Hepatic stellate cell (primary cell): Measurements from ENCODE around the gene MYL4.
"Not testable (repeated sequence)": the region's sequence is repeated elsewhere in the genome, so short reads cannot be mapped to it uniquely, and the experiment has no call there.

Experiments used
- DNase-seq: peaks from one replicate; pipeline ENCODE4 v3.0.0; 2011; ENCODE audit warnings: low spot score

MYL4 gene

GRCh38 chr17:47193931-47194511 is 15.1 kb upstream of the MYL4 start:
- no peak for DNase-seq

GRCh38 chr17:47197821-47198220 is 11.3 kb upstream of the MYL4 start:
- no peak for DNase-seq

DNA sequence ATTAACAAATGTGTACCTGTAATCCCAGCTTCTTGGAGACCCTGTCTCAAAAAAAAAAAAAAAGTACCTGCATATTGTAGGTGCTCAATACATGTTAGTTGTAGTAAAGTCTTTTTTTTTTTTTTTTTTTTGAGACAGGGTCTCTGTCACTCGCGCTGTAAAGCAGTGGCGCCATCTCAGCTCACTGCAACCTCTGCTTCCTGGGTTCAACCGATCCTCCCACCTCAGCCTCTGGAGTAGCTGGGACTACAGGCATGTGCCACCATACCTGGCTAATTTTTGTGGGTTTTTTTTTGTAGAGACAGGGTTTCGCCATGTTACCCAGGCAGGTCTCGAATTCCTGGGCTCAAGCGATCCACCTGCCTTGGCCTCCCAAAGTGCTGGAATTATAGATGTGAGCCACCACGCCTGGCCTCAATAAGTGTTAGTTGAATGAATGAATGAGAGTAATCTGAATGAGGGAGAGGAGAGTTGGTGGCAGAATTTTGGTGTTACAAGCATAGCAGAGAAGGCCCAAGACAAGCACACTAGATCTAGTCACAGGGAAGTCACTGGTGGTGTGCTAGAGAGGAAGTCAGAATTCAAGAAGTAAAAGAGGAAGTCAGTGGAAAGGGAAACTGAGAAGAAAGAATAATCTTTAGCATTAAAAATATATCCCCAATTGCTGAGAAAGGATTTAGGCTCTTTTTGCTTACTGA is 9.4 kb upstream of the MYL4 start:
- DNase-seq: no peak

GRCh38 chr17:47200325-47200664 is 8.9 kb upstream of the MYL4 start:
- DNase-seq: no peak

- no peak for DNase-seq
Measured at GRCh38 chr17:47201166-47201565, 8.0 kb upstream of the MYL4 start.

- DNase-seq: no peak
Measured at GRCh38 chr17:47203984-47204721, 5.0 kb upstream of the MYL4 start.

DNA sequence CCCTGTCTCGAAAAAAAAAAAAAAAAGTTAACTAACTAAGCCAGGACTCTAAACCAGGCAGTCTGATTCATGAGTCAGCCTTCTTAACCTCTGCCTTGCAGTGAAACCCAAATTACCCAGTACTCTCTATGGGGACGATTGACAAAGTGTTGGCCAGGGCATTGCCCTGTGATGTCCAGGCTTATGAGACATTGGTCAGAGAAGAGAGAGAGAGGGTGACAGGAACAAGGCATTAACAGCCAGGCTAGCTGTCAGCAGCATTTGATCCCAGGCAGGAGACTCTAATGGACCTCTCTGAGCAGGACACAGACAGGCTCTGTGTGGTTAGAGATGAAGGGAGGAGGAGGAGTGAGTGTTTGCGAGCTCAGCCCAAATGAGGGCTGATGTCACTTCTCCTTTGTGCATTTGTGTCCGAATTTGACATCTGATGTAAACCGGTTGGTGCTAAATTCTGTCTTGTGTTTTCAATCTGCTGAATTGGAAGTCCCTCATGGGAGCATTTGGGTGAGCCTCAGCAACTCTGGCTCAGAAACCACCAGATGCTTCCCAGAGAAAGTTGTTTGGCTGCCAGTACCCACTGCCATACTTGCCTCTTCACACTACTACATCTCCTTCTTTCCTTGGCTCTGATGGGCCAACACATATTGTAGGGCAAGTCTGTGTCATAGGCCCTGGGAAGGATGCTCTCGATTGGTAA is 4.3 kb upstream of the MYL4 start:
- peak; percentile 39 for DNase-seq

GRCh38 chr17:47205419-47205963 is 3.7 kb upstream of the MYL4 start:
- DNase-seq: peak; percentile 64

DNA sequence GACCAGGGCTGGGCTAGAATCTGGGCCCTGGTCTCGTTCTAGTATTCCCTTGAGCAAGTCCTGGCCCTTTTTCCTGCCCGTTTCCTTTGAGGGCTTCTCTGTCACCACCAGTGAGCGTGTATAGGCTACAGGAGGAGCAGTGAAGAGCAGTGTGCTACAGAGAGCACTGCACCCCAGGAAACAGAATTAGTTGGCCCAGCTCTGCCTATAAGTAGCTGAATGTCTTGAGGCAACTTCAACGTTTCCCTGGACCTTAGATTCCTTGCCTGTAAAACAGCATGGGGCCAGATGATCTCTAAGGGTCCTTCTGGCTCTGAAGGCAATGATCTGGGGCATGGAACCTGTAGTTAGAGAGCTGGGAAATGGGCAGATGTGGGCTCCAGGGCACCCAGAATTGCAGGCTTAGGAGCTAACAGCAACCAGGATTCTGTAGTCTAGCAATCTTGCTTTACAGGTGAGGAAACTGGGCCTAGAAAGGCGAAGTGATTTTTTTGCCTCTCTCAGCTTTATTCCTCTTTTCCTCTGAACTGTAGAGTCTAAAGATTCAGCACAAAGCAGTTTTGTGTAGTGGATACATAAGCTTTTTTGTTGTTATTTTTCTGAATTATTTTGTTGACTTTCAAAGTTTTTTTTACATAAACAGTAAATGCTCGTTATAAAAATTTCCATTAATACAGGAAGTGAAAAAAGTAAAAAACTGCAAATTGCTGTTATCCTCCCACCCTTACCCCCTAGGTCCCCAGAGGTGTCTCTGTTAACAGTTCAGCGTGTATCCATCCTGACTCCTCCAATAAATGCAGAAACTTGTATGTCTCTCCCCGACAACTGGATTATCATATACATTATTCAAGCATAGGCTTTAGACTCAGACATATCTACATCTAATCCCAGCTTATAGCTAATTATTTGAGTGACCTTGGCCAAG is 1.7 kb upstream of the MYL4 start:
- no peak for DNase-seq

DNA sequence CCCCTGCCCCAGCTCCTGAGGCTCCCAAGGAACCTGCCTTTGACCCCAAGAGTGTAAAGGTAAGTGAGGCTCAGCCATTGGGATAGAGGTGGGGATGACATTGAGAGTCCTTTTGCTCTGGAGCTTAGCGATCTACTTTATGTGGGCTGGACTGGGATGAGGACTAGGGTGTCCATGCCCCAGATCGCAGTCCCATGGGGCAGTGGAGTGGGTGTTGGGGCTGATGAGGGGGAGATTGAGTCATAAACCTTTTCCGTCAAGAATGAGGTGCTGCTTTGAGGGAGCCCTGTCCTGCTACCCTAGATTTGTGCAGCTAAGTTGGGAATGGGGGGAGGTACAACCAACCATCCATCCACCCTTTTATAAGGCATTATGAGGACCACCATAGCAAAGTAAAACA is 351 bp downstream of the MYL4 start:
- no peak for DNase-seq

DNA sequence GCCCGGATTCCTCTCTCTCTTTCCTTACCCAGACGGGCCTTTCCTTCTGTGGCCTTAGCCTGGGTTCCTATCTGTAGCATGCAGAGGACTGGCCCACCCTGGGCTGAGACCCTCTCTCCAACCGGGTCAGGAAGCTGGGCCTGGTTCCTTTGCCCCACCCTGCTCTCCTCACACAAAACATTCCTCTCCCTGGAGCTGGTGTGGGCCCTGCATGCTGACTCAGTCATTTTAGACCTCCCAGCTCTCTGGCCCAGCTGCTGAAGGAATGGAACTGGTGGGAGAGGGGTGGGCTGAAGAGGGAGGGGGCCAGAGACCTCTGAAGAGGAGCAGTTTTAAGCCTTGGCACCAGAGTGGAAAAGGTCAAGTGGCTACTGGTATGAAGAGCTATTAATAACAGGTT is 957 bp downstream of the MYL4 start:
- DNase-seq: no peak

GRCh38 chr17:47210779-47211178 is 1.6 kb downstream of the MYL4 start:
- DNase-seq: no peak

DNA sequence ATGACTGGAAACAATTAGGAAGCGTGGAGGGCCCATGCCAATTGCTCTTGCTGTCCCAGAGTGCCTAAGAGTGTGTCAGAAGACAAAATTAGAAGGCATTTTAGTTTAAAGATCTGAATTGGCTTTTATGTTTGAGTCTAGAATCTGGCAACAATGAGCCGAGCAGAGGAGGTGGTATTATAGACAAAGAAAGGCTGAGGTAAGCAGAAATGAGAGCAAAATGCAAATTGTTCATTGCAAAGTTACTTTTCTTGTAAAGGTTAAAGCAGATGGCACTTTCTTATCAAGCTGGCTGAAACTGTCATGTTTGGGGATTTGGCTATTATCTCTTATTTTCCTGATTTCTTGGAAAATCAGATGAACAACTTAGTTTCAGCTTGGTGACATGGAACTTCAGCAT is 3.3 kb downstream of the MYL4 start:
- DNase-seq: no peak

GRCh38 chr17:47213540-47213939 is 4.4 kb downstream of the MYL4 start:
- DNase-seq: no peak

DNA sequence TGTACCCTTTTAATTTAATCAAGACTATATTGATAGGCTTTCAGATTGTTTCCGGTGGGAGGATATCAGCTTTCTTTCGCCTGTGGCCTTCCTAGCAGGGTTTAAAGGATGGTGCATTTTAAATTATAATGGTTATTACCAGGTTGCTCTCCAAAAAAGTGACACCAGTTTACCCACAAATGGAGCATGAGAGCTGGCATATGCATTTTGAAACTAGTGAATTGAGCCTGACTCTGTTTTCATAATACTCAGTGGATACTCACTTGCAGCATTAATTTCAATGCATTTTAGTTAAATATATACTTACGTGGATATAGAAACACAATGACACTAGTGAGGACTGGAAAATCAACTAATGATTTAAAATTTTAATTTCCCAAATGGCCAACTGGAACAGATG is 5.8 kb downstream of the MYL4 start:
- no peak for DNase-seq

DNA sequence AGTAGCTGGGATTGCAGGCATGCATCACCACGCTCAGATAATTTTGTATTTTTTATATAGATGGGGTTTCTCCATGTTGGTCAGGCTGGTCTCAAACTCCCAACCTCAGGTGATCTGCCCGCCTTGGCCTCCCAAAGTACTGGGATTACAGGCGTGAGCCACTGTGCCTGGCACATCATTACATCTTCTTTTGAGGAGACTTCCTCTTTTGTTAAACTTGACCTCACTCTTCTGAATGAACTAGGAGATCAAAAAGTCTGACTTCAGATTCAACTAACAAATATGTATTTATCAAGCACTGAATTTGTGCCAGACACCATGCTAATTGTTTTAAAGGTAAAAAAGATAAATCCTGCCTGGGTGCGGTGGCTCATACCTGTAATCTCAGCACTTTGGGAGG is 7.7 kb downstream of the MYL4 start:
- not testable (repeated sequence) for DNase-seq

- not testable (repeated sequence) for DNase-seq
Measured at GRCh38 chr17:47217279-47217678, 8.1 kb downstream of the MYL4 start.

DNA sequence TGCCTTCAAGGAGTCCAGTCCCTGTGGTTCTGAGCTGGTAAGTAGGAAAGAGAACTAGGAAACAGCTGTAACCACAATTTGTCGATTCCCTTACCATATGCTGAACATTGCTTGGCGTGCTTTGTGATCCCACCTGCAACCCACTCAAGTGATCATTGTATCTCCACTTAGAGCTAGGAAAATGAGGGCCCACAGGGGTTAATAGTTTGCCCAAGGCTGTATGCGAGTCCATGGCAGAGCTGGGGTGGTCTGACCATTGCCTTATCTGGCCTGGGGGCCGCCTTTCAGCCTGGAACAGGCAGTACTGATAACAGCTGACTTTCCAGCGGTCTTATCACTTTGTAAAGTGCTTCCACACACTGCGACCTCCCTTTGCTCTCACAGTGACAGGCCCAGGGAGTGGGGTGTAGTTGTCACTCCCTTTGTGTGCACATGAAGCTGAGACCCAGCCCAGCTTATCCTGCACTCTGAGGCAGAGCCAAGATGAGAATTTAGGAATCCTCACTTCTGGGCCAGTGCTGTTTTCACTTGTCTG is 9.8 kb downstream of the MYL4 start:
- no peak for DNase-seq

GRCh38 chr17:47219621-47220475 is 10.7 kb downstream of the MYL4 start:
- no peak for DNase-seq

- DNase-seq: no peak
Measured at GRCh38 chr17:47220531-47220999, 11.4 kb downstream of the MYL4 start.
